ENCODE results near the gene IFT22. TPM values are rescaled to one million over a fixed set of nuclear protein-coding genes. Genes with fewer than 3 reads are reported as not detected.
"Not testable (repeated sequence)": the region's sequence is repeated elsewhere in the genome, so short reads cannot be mapped to it uniquely, and the experiment has no call there.

Gene IFT22
- total RNA-seq, 2 experiments from 2014 or later: 6.1 to 6.3 TPM

GRCh38 chr7:101285171-101285570, 36.4 kb downstream of the IFT22 start:
- POLR2A ChIA-PET: no interaction called here
- DNase-seq (no peak), ATAC-seq (ENCODE audit: low read depth) (no peak)
- Mint-ChIP-seq H3K4me3 (no peak overlapping the region), H3K27ac (no peak overlapping the region), H3K9me3 (no peaks in the 10 kb centered on the region), H3K4me1 (peaks cover 16% of the 10 kb centered on the region), H3K27me3 (peaks cover 16% of the 10 kb centered on the region), H3K36me3 (no peaks in the 10 kb centered on the region)

GRCh38 chr7:101280912-101281311, 40.7 kb downstream of the IFT22 start:
- H3K4me1 Mint-ChIP-seq; H3K27ac Mint-ChIP-seq; ATAC-seq (ENCODE audit: low read depth); H3K36me3 Mint-ChIP-seq; H3K4me3 Mint-ChIP-seq; DNase-seq; POLR2A ChIA-PET; H3K9me3 Mint-ChIP-seq: not testable (repeated sequence)
- H3K27me3 Mint-ChIP-seq: peaks cover 10% of the 10 kb centered on the region

GRCh38 chr7:101278461-101279292, 42.9 kb downstream of the IFT22 start:
- Mint-ChIP-seq H3K9me3 (no peaks in the 10 kb centered on the region), H3K4me1 (peaks cover 4% of the 10 kb centered on the region), H3K27me3 (peaks cover 9% of the 10 kb centered on the region), H3K36me3 (no peaks in the 10 kb centered on the region), H3K27ac (no peak overlapping the region), H3K4me3 (no peak overlapping the region)
- DNase-seq (no peak), ATAC-seq (ENCODE audit: low read depth) (no peak)
- POLR2A ChIA-PET: no interaction called here

- DNase-seq: no peak
- POLR2A ChIA-PET: no interaction called here
- no peaks in the 10 kb centered on the region for H3K36me3 Mint-ChIP-seq
- no peaks in the 10 kb centered on the region for H3K9me3 Mint-ChIP-seq
- no peaks in the 10 kb centered on the region for H3K4me1 Mint-ChIP-seq
- H3K27me3 Mint-ChIP-seq: peaks cover 2% of the 10 kb centered on the region
- no peak overlapping the region for H3K27ac Mint-ChIP-seq
- no peak for ATAC-seq (ENCODE audit: low read depth)
- no peak overlapping the region for H3K4me3 Mint-ChIP-seq
Measured at GRCh38 chr7:101277155-101277554, 44.5 kb downstream of the IFT22 start.

GRCh38 chr7:101273206-101273605, 48.4 kb downstream of the IFT22 start:
- Mint-ChIP-seq H3K27ac (no peak overlapping the region), H3K27me3 (peaks cover 2% of the 10 kb centered on the region), H3K4me1 (no peaks in the 10 kb centered on the region), H3K4me3 (no peak overlapping the region), H3K36me3 (no peaks in the 10 kb centered on the region), H3K9me3 (no peaks in the 10 kb centered on the region)
- no peak for DNase-seq
- ATAC-seq (ENCODE audit: low read depth): no peak
- POLR2A ChIA-PET: no interaction called here

- DNase-seq: no peak
- no peaks in the 10 kb centered on the region for H3K9me3 Mint-ChIP-seq
- POLR2A ChIA-PET: no interaction called here
Measured at GRCh38 chr7:101271021-101271420, 50.6 kb downstream of the IFT22 start.

GRCh38 chr7:101269664-101270063, 51.9 kb downstream of the IFT22 start:
- ATAC-seq (ENCODE audit: low read depth) (no peak), DNase-seq (no peak)
- POLR2A ChIA-PET: no interaction called here
- Mint-ChIP-seq H3K9me3 (no peaks in the 10 kb centered on the region), H3K27ac (no peak overlapping the region), H3K36me3 (no peaks in the 10 kb centered on the region), H3K4me3 (no peak overlapping the region), H3K27me3 (no peaks in the 10 kb centered on the region), H3K4me1 (no peaks in the 10 kb centered on the region)

More at GRCh38 chr7:101271021-101271420, 50.6 kb downstream of the IFT22 start:
- Mint-ChIP-seq H3K27ac (no peak overlapping the region), H3K36me3 (no peaks in the 10 kb centered on the region), H3K4me3 (no peak overlapping the region), H3K27me3 (no peaks in the 10 kb centered on the region), H3K4me1 (no peaks in the 10 kb centered on the region)
- ATAC-seq (ENCODE audit: low read depth): no peak

GRCh38 chr7:101265622-101266516, 55.7 kb downstream of the IFT22 start:
- H3K4me3 Mint-ChIP-seq: no peak overlapping the region
- no peak overlapping the region for H3K27ac Mint-ChIP-seq
- no peak for ATAC-seq (ENCODE audit: low read depth)
- no peak for DNase-seq
- H3K4me1 Mint-ChIP-seq: no peaks in the 10 kb centered on the region
- no peaks in the 10 kb centered on the region for H3K9me3 Mint-ChIP-seq
- H3K27me3 Mint-ChIP-seq: peaks cover 2% of the 10 kb centered on the region
- no peaks in the 10 kb centered on the region for H3K36me3 Mint-ChIP-seq
- POLR2A ChIA-PET: no interaction called here

GRCh38 chr7:101264102-101264706, 57.4 kb downstream of the IFT22 start:
- POLR2A ChIA-PET; H3K4me3 Mint-ChIP-seq; DNase-seq; H3K27ac Mint-ChIP-seq; ATAC-seq (ENCODE audit: low read depth); H3K9me3 Mint-ChIP-seq; H3K4me1 Mint-ChIP-seq; H3K27me3 Mint-ChIP-seq; H3K36me3 Mint-ChIP-seq: not testable (repeated sequence)

Other genes with a start within 250 kb of the IFT22 start
- gene TRIM56, start 236.3 kb downstream of the IFT22 start, total RNA-seq: 10 to 100 TPM; 77.4 to 77.8 TPM
- gene SERPINE1, start 194.7 kb downstream of the IFT22 start, total RNA-seq: under 1 TPM; 0.44 to 0.51 TPM
- 10 to 100 TPM; 34.1 to 44.0 TPM for gene AP1S1, start 167.3 kb downstream of the IFT22 start, total RNA-seq
- under 1 TPM; 0.14 to 0.17 TPM for gene VGF, start 156.2 kb downstream of the IFT22 start, total RNA-seq
- not detected for gene NAT16, start 141.5 kb downstream of the IFT22 start, total RNA-seq
- not detected for gene MOGAT3, start 120.8 kb downstream of the IFT22 start, total RNA-seq
- 10 to 100 TPM; 48.9 to 51.0 TPM for gene PLOD3, start 104.2 kb downstream of the IFT22 start, total RNA-seq
- gene ZNHIT1, start 103.6 kb downstream of the IFT22 start, total RNA-seq: 10 to 100 TPM; 54.2 to 55.8 TPM
- gene CLDN15, start 84.0 kb downstream of the IFT22 start, total RNA-seq: 10 to 100 TPM; 26.6 to 30.1 TPM
- 100 to 1,000 TPM in 1 of 2 experiments, 10 to 100 TPM in 1; 91.7 to 106 TPM for gene FIS1, start 76.7 kb downstream of the IFT22 start, total RNA-seq
- not detected for gene COL26A1, start 41.1 kb upstream of the IFT22 start, total RNA-seq